Activated naive CD4-positive, alpha-beta T cell treated with anti-CD3 and anti-CD28 coated beads for 36 hours (primary cell): Measurements from ENCODE around the gene PRDM15. TPM values are rescaled to one million over a fixed set of nuclear protein-coding genes. Genes with fewer than 3 reads are reported as not detected.

Experiments used
- CTCF ChIA-PET: fragments of 350-600 bp; sonication (Branson Sonifier 250); formaldehyde crosslinking; loops from one replicate; lab custom pipeline; 2021; ENCODE audit warnings: antibody characterized with exemption; lab: Charles Lee
- DNase-seq: peaks from one replicate; pipeline ENCODE4 v3.0.0-alpha.2; 2020
- H3K27ac Mint-ChIP-seq: one replicate; pipeline ENCODE4 v1.8.0; 2021; ENCODE audit warnings: mild to moderate bottlenecking, mixed read lengths
- H3K27me3 Mint-ChIP-seq: one replicate; pipeline ENCODE4 v1.8.0; 2021; ENCODE audit warnings: low read depth, mixed read lengths
- H3K36me3 Mint-ChIP-seq: one replicate; pipeline ENCODE4 v1.8.0; 2021; ENCODE audit warnings: low read depth, mixed read lengths
- H3K4me1 Mint-ChIP-seq: one replicate; pipeline ENCODE4 v1.8.0; 2021; ENCODE audit warnings: low read depth, mixed read lengths
- H3K4me3 Mint-ChIP-seq: one replicate; pipeline ENCODE4 v1.8.0; 2021; ENCODE audit warnings: mild to moderate bottlenecking, moderate library complexity, mixed read lengths
- H3K9me3 Mint-ChIP-seq: one replicate; pipeline ENCODE4 v1.8.0; 2021; ENCODE audit warnings: mixed read lengths
- intact Hi-C: fragments of 100-400 bp; cut with micrococcal nuclease; formaldehyde crosslinking; loops from one replicate; pipeline ENCODE4 v1.15.1; 2023
- total RNA-seq, 2 experiments: library from RNA; stranded (reverse); gene quantifications; one replicate each; pipeline ENCODE4 v1.2.3, GENCODE V29; 2021

PRDM15 gene
- total RNA-seq, 2 experiments from 2014 or later: 9.6 to 9.8 TPM

DNA sequence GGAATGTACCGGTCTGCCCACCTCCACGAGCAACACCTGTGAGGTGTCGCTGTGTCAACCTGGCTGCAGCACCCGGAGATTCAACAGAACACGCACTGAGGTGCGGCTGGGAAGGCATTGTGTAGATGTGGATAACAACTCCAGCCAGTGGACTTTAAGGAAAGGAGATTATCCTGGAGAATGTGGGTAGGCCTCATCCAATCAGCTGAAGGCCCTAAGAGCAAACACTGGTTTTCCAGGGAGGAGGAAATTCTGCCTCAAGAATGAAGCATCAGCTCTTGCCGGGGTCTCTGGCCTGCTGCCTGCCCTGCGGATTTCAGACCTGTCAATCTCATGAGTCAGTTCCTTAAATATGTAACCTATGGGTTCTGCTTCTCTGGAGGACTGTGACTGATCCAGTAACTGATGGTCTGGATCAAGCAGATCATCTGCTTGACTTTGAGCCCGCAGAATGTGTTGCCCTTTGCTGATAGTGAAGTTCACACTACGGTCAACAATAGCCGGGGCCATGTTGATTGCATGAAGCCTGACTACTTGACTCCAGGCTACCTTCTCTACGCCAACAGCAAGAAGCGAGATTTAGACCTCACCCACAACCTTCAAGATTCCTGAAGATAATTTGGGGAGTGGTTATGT is 15.9 kb upstream of the PRDM15 start:
- CTCF ChIA-PET: interaction anchor here (0.7 to 1.4 kb wide), 3 partner anchors 9 to 213 kb away, joined by 3 to 4 read pairs (median 4); no protein-coding TSS in a partner anchor
- DNase-seq: no peak
- H3K36me3 Mint-ChIP-seq: peaks cover 5% of the 10 kb centered on the region
- intact Hi-C loops: loop anchor here (5.0 kb wide), 1 partner anchor 212 kb away; no protein-coding TSS in a partner anchor
- no peaks in the 10 kb centered on the region for H3K27me3 Mint-ChIP-seq
- peaks cover 16% of the 10 kb centered on the region for H3K4me1 Mint-ChIP-seq
- no peaks in the 10 kb centered on the region for H3K9me3 Mint-ChIP-seq
- H3K4me3 Mint-ChIP-seq: no peak overlapping the region
- no peak overlapping the region for H3K27ac Mint-ChIP-seq

DNA sequence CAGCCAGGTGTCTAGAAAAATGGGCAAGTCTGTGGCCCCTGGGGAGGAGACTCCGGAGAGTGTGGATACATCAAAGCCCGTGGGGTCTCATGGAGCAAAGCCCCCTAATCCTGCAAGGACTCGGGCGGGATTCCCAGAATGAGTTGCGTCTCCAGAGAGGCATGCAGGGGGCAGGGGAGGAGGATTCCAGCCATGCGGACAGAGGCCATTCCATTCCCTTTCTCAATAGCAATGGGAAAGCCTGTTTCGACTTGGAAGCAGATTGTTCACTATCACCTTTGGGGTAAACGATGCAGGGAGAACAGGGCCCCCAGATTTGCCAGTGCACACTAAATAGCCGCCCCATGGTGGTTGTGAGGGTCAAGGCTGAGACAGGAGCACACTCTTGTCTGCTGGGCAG is 15.4 kb upstream of the PRDM15 start:
- peaks cover 14% of the 10 kb centered on the region for H3K4me1 Mint-ChIP-seq
- H3K4me3 Mint-ChIP-seq: no peak overlapping the region
- intact Hi-C loops: no loop called here
- H3K9me3 Mint-ChIP-seq: no peaks in the 10 kb centered on the region
- peaks cover 4% of the 10 kb centered on the region for H3K36me3 Mint-ChIP-seq
- no peak for DNase-seq
- CTCF ChIA-PET: no interaction called here
- no peaks in the 10 kb centered on the region for H3K27me3 Mint-ChIP-seq
- H3K27ac Mint-ChIP-seq: no peak overlapping the region

DNA sequence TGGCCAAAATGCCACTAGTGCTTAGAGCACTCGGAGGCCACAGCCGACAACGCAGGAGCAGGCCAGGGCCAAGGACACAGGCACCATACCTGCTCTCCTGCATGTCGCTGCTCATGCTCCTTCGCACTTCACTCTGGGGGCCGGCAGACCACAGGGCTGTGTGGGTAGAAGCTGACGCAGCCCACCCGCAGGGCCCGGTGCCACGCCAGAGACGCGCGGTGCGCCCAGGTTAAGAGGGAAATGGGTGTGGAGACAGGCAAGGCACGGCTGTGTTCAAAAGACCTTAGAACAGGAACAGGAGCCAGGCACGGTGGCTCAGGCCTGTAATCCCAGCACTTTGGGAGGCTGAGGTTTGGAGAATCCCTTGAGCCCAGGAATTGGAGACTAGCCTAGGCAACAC is 13.6 kb upstream of the PRDM15 start:
- H3K36me3 Mint-ChIP-seq: no peaks in the 10 kb centered on the region
- intact Hi-C loops: no loop called here
- no peaks in the 10 kb centered on the region for H3K9me3 Mint-ChIP-seq
- H3K4me3 Mint-ChIP-seq: no peak overlapping the region
- no peak overlapping the region for H3K27ac Mint-ChIP-seq
- no peaks in the 10 kb centered on the region for H3K27me3 Mint-ChIP-seq
- no peak for DNase-seq
- peaks cover 8% of the 10 kb centered on the region for H3K4me1 Mint-ChIP-seq
- CTCF ChIA-PET: no interaction called here

DNA sequence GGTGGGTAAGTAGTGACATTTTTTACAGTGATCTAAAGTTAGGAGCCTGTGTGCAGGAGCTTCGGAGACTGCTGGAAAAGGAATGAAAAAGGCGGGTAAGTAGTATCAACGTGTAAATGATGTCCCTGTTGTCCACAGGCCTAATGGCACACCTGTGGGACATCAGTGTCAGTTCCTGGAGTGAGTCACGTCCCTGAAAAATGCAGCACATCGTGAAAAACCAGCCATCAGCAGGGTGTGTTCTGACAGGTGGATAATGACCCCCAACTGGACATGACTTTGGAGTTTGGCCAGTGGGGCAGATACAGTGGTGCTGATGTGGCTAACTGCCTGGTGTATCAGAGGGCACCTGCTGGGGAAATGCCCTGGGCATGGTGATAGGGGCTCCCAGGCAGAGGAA is 12.0 kb upstream of the PRDM15 start:
- Mint-ChIP-seq H3K4me1 (peaks cover 5% of the 10 kb centered on the region), H3K4me3 (no peak overlapping the region), H3K9me3 (no peaks in the 10 kb centered on the region), H3K36me3 (no peaks in the 10 kb centered on the region), H3K27me3 (no peaks in the 10 kb centered on the region), H3K27ac (no peak overlapping the region)
- CTCF ChIA-PET: no interaction called here
- no peak for DNase-seq
- intact Hi-C loops: no loop called here

DNA sequence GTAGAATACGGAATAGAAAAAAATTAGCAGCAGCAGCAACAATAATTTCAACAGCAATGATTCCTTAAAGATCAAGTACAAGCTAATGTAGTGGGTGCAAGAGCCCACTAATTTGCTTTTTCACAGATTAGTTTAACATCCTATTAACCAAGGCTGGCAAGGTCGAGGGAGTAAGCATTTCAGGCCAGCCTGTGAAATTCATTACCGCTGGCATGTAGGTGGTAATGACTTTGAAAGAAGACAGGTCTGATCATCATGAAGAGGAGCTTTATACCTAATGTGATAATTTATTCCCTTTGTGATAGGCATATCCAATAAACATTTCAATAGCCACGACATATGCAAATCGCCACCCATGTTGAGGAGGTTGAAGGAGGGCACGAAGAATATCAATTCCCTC is 11.2 kb upstream of the PRDM15 start:
- Mint-ChIP-seq H3K36me3 (no peaks in the 10 kb centered on the region), H3K27ac (no peak overlapping the region), H3K4me1 (no peaks in the 10 kb centered on the region), H3K4me3 (no peak overlapping the region), H3K9me3 (no peaks in the 10 kb centered on the region), H3K27me3 (no peaks in the 10 kb centered on the region)
- intact Hi-C loops: no loop called here
- CTCF ChIA-PET: no interaction called here
- DNase-seq: no peak

DNA sequence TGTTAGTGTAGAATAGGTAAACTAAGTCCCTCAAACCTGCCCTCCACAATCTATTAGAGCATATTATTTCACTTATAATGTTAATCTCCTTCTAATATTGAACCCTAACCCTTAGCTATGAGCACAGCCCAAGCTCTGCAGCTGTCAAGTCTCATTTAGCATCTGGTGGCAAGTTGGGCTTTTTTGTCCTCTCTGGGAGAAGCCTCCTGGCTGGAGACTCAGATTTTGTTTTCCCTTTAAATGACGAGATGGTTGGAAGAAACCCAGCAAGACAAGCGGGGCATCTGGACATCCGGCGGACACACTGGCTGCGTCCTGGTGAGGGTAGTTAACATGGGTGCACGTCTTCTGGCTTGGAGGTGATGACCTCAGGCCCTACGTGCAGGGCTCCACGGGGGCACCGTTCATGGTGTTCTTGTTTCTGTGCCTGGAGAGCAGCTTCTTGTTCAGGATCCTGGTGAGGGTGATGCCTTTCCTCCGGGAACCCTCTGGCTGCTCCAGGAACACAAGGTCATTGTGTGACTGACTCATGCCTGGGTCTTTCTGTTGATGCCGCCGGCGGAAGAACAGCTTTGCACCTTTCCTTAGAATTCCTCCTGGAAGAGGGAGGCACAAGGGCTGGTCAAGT is 9.7 kb upstream of the PRDM15 start:
- Mint-ChIP-seq H3K36me3 (no peaks in the 10 kb centered on the region), H3K4me3 (no peak overlapping the region), H3K9me3 (no peaks in the 10 kb centered on the region), H3K4me1 (no peaks in the 10 kb centered on the region), H3K27me3 (no peaks in the 10 kb centered on the region), H3K27ac (no peak overlapping the region)
- CTCF ChIA-PET: no interaction called here
- intact Hi-C loops: no loop called here
- DNase-seq: no peak

DNA sequence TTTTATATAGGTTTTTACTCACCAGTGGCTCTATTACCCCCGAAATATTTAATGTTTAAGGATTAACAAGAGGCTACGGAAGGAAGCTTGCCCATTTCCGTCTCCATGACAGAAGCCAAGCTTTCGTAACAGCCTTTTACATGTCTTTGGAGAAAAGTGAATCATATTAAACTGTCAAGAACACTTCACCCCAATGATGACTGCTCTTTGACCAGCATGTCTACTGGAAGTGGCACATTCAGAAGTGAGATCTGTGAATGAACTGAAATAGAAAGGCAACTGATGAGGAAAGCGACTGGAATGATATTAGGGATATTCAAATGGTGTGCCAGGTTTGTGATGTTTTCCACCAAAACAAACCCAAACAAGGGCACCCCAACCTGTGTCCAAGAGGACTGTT is 8.5 kb upstream of the PRDM15 start:
- Mint-ChIP-seq H3K4me1 (no peaks in the 10 kb centered on the region), H3K36me3 (no peaks in the 10 kb centered on the region), H3K9me3 (no peaks in the 10 kb centered on the region), H3K27ac (no peak overlapping the region), H3K27me3 (no peaks in the 10 kb centered on the region), H3K4me3 (no peak overlapping the region)
- no peak for DNase-seq
- intact Hi-C loops: no loop called here
- CTCF ChIA-PET: interaction anchor here (0.7 kb wide), 1 partner anchor 233 kb away, joined by 5 read pairs; no protein-coding TSS in a partner anchor

DNA sequence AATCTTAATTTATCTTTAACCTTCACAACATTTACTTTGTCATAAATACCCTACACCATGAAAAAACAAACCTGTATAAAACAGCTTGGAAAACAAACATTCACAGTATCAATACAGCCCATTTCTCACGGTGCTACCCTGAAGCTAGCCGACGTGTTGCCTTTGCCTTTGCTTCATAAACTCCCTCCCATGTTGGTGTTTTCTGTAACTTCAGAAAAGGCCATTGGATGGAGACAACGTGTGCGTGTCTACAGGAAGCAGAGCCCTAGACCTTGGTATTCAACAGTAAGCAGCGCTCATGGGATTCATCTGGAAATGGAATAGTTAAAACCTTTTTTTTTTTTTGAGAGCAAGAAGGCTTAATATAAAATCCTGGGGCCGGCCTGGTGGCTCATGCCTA is 7.2 kb upstream of the PRDM15 start:
- DNase-seq: no peak
- no peak overlapping the region for H3K27ac Mint-ChIP-seq
- no peak overlapping the region for H3K4me3 Mint-ChIP-seq
- no peaks in the 10 kb centered on the region for H3K36me3 Mint-ChIP-seq
- H3K4me1 Mint-ChIP-seq: no peaks in the 10 kb centered on the region
- no peaks in the 10 kb centered on the region for H3K27me3 Mint-ChIP-seq
- H3K9me3 Mint-ChIP-seq: no peaks in the 10 kb centered on the region
- CTCF ChIA-PET: interaction anchor here (0.9 to 1.2 kb wide), 2 partner anchors 10 to 222 kb away, joined by 3 to 4 read pairs; no protein-coding TSS in a partner anchor
- intact Hi-C loops: no loop called here

DNA sequence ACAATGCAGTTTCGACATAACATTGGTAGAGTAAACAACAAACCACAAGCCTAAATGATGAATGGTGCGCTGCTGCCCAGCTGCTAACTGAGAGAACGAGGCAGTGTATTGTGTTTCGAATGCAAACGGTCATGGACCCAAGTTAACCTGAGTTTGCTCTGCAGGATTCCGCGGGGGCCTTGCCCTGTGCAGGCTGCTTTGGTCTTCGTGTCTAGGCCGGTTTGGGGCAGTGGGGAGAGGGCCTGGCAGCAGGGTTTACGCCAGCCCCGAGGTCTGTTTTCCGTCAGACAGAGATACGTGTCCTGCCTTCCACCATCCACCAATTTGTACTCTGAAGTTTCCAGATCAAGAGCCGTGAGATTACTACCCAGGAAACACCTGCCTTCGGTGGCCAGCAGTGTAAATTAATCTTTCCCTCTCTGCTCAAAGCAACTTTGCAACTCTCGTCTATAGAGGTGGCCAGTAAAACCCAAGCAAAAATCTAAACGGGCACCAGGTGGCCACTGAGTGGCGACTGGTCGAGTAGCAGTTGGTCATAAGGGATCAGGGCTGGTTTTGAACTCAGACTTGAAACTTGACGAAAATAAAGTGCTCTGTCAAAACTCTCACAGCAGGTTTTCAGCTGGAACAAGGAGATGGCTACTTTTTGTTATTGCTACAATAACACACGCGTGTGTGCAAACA is 6.3 kb upstream of the PRDM15 start:
- DNase-seq: no peak
- Mint-ChIP-seq H3K4me3 (no peak overlapping the region), H3K27me3 (no peaks in the 10 kb centered on the region), H3K9me3 (no peaks in the 10 kb centered on the region), H3K4me1 (no peaks in the 10 kb centered on the region), H3K36me3 (no peaks in the 10 kb centered on the region), H3K27ac (no peak overlapping the region)
- intact Hi-C loops: no loop called here
- CTCF ChIA-PET: interaction anchor here (0.9 to 1.2 kb wide), 2 partner anchors 10 to 223 kb away, joined by 3 to 4 read pairs; no protein-coding TSS in a partner anchor

DNA sequence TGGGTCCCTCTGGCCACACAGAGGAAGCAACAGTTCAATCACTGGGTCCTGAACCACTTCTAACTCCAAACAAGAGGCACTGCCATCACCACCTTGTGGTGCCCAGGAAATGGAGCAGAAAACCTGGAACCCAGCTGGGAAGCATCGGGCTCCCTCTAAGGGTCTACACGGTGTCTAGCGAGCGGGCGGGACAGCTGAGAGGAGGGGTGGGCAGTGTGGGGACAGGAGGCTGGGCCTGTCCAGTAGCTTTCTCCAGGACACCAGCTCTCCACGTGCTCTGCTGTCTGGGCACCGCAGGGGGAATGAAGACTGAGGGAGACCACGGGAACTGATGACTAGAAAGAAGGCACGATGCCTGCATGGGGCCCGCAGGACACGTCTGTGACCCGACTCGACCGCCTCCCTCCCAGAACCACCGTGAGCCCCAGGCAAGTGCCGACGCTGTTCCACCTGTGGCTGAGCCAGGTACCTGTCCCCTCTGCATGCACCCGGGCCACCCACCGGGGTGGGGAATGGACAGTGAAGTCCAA is 5.4 kb upstream of the PRDM15 start:
- Mint-ChIP-seq H3K36me3 (no peaks in the 10 kb centered on the region), H3K27me3 (no peaks in the 10 kb centered on the region), H3K27ac (no peak overlapping the region), H3K9me3 (no peaks in the 10 kb centered on the region), H3K4me3 (no peak overlapping the region), H3K4me1 (no peaks in the 10 kb centered on the region)
- no peak for DNase-seq
- CTCF ChIA-PET: no interaction called here
- intact Hi-C loops: no loop called here

DNA sequence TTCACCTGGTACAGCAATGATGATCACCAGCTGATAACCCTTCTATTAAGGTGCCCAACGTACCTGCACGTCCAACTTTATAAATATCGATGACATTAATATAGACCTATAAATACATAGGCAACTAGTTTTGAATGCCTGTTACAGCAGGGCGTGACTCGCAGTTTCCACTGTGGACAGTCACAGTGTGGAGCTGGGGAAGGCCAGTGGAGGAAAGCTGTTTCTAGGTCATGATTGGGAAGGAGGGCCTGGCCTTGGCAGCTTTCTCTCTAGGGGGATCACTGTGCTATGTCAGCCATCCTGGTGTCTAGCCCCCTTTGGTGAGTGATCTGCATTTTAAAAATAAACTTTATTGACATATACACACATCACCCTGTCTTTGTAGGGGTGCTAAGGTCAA is 4.4 kb upstream of the PRDM15 start:
- DNase-seq: no peak
- Mint-ChIP-seq H3K36me3 (no peaks in the 10 kb centered on the region), H3K4me3 (no peak overlapping the region), H3K27ac (no peak overlapping the region), H3K9me3 (no peaks in the 10 kb centered on the region), H3K27me3 (no peaks in the 10 kb centered on the region), H3K4me1 (no peaks in the 10 kb centered on the region)
- CTCF ChIA-PET: interaction anchor here (0.7 to 1.1 kb wide), 2 partner anchors 224 to 233 kb away, joined by 4 to 5 read pairs; no protein-coding TSS in a partner anchor
- intact Hi-C loops: no loop called here

DNA sequence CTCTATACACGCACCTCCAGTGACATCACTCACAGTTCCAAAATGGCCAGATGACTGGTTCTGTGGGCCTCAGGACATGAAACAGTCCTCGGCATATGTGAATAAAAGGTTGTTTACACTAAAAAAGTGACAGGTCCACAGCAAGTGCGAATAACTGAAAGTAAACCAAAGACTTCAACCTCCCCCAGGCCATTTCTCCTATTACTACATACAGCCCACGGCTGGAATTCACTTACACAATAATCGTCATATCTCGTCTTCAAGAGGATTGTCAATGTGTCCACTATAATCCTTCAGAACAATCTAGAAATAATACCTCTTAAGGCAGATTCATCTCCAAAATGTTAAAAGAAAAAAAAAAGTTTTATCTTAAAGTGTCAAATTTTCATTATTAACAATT is 1.9 kb upstream of the PRDM15 start:
- Mint-ChIP-seq H3K4me1 (peaks cover 15% of the 10 kb centered on the region), H3K27ac (no peak overlapping the region), H3K9me3 (no peaks in the 10 kb centered on the region), H3K4me3 (peak overlapping the region; percentile 22), H3K27me3 (no peaks in the 10 kb centered on the region), H3K36me3 (peaks cover 2% of the 10 kb centered on the region)
- DNase-seq: no peak
- CTCF ChIA-PET: interaction anchor here (0.7 kb wide), 1 partner anchor 237 kb away, joined by 3 read pairs; no protein-coding TSS in a partner anchor
- intact Hi-C loops: no loop called here
